HG02970 (cell line): ENCODE data around the gene MAGEF1.

Experiments
- ATAC-seq: cut with Tn5 transposase; IDR thresholded peaks from one replicate; pipeline ENCODE4 v1.9.1; 2021; ENCODE audit warnings: mild to moderate bottlenecking, moderate library complexity, moderate number of reproducible peaks; ENCODE audit not compliant: unreplicated experiment, low FRiP score

MAGEF1 gene, protein sequence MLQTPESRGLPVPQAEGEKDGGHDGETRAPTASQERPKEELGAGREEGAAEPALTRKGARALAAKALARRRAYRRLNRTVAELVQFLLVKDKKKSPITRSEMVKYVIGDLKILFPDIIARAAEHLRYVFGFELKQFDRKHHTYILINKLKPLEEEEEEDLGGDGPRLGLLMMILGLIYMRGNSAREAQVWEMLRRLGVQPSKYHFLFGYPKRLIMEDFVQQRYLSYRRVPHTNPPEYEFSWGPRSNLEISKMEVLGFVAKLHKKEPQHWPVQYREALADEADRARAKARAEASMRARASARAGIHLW

DNA sequence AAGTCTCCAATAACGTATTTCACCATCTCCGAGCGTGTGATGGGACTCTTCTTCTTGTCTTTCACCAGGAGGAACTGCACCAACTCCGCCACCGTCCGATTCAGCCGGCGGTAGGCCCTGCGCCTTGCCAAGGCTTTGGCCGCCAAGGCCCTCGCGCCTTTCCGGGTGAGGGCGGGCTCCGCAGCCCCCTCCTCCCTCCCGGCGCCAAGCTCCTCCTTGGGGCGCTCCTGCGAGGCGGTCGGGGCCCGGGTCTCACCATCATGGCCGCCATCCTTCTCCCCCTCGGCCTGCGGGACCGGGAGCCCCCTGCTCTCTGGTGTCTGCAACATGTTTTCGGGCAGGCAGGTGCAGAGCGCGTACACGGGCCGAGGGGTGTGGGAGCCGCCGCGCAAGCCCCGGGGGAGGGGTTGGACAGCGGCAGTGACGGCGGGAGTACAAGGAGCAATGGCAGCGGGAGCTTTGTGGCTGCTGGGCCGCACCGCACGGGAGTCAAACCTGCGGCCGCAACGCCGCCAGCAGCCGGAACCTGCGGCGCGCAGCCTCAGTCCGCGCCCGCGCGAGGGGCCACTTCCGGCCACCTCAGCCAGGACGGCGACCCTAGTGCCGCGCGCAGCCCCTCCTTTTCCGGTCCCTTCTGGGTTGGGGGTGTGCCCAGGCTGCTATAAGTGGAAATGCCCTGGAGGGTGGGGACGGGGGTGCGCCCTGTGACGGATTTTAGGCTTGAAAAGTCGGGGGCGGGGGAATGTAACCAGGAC, at the start of gene MAGEF1:
TSS of gene MAGEF1 (minus strand) at position 572 of the 755 bp plus-strand sequence. CDS start at position 329, 243 bp downstream.
- ATAC-seq = peak; percentile 59

DNA sequence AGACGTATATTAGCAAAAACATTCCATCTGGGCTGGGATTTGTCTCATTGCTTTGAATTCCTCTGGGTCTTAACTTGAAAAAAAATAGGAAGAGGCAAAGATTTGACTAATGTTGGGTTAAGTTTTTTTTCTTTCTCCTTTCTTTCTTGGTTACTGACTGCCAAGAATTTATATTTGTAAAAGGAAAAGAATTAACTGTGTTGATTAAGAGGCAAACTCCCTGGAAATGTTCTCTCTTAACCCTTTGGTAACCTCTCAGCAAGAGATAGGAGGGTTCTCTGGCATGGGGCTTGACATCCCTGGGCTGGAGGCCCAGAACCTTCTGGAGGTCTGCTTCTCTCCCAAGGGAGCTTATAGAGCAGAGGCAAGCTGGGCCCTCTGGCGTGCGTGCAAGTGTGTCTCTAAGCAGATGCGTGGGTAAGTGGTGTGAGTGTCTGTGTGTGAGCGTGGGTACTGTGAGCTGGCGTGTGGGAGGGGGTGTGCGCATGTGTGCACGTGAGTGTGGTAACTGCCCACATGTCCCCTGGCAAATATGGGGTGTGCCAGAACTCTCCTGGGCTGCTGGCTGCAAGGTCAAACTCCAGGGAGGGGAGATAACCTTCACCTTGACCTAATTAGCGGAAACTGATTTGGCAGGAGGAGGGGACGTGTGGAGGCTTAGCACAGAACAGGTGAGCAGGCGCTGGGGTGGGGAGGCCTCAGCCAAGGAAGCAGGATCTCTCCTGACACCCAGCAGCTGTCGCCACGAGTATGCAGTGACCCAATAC, 49.4 kb upstream of the MAGEF1 start:
- ATAC-seq = no peak

GRCh38 chr3:184760337-184761074, 48.6 kb upstream of the MAGEF1 start:
- no peak for ATAC-seq

DNA sequence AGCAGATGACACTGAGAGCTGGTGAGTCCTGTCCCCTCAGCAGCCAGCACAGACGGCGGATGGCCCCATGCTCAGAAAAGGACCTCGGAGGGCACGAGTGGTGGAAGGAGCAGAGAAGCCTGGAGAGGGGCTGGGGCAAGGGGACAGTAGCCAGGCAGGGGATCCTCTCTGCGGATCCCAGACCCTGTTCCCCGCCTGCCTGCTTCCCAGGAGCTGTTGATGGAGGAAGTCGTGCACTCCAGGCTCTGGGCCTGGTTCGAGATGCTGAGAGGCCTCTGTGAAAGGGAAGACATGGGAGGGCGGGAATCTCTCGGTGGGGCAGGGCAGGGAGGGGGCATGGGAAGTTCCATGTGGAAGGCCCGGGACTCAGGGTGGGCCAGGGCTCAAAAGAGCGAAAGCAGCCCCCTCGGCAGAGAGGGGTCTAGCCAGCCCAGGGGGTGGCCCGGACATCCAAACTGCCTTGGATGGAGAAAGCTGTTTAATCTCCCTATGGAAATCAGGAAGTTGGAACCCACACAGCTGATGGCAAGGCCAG, 47.9 kb upstream of the MAGEF1 start:
- no peak for ATAC-seq

GRCh38 chr3:184758056-184758455, 46.2 kb upstream of the MAGEF1 start:
- ATAC-seq = no peak

GRCh38 chr3:184757022-184757651, 45.3 kb upstream of the MAGEF1 start:
- ATAC-seq = no peak

GRCh38 chr3:184756151-184757021, 44.5 kb upstream of the MAGEF1 start:
- no peak for ATAC-seq

GRCh38 chr3:184755315-184755731, 43.5 kb upstream of the MAGEF1 start:
- no peak for ATAC-seq

GRCh38 chr3:184752361-184752760, 40.5 kb upstream of the MAGEF1 start:
- no peak for ATAC-seq

GRCh38 chr3:184751204-184752040, 39.6 kb upstream of the MAGEF1 start:
- no peak for ATAC-seq

DNA sequence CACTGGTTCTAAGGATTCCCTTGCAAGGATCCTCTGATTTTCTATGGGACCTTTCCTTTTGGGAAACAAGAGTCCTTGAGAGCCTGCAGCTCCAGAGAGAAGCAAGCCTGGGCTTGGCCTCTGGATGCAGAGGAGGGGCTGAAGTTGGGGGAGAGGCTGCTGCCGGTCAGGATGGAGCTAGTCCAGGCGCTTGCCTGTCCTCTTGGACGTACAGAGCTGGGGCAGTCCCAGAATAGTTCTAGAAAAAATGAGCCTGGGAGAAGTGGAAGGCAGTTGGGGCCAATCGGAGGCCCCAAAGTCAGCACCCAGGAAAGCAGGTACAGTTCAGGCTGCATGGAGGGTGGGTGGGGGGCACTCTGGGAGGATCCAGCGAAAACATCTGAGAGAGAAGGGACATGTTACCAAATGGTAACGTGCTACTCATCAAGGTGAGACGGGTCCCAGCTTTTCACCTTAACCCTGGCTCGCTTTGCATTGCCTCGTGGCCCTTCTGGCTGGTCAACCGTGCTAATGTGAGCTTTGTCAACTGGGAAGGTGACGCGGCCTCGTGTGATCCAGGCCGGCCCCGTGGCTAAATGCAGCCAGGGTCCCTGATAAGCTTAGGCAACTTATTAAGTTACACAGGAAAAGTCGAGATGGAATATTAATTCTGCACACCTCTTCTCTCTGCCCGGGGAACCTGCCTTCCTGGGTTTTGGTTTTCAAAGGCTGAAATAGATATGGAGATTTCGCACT, 38.7 kb upstream of the MAGEF1 start:
- no peak for ATAC-seq

DNA sequence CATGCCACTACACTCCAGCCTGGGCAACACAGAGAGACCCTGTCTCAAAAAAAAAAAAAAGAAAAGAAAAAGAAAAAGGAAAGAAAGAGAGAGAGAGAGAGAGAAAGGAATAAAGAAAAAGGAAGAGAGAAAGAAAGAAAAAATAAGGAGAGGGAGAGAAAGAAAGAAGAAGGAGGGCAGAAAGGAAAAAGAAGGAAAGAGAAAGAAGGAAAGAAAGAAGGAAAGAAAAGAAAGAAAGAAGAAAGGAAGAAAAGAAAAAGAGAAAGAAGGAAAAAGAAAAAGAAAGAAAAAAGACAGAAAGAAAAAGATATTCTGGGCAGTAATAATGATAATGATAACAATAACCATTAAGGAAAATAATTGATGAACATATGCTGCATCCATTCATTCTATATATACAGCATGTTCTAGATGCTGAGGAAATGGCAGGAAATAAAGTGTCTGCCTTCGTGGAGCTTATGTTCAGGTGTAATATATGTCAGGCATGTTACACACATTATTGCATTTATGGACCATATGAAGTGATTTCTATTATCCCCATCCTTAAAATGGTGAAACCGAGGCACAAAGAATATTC, 37.4 kb upstream of the MAGEF1 start:
- no peak for ATAC-seq

DNA sequence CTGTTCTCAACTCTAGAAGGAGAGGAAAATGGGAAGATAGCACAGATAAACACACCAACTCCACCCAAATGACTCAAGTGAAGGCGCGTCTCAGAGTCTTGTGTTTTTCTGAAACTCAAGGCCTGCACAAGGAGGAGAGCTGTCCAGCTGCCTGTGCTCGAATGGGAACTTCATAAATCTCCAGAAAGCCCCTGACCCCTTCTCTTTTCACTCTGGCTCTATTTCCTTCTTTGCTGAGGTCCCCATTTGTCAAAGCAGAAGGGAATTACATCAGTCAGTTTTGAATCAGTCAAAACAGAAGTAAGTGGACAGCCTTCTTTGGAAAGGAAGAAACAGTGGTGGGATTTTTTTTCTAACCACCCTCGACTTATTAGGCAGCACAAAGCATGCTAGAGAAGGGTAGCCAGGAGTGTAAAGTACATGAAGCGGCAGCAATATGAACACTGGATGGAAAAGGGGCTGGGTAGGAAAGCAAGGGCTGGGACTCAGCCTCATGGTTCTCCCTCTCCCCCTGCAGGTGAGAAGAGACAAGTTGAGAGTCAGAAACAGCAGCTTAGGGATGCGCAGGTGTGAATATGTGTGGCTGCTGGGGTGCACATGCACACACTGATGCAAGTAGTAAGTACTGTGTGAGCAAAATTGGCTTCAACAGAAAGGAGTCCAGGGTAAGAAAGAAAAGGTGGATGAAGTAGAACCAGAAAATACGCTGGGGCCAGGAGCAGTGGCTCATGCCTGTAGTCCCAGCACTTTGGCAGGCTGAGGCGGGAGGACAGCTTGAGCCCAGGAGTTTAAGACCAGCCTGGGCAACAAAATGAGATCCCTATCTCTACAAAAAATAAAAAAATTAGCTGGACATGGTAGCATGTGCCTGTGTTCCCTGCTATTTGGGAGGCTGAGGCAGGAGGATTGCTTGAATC, 36.6 kb upstream of the MAGEF1 start:
- no peak for ATAC-seq

- no peak for ATAC-seq
Measured at GRCh38 chr3:184746131-184747120, 34.6 kb upstream of the MAGEF1 start.

- ATAC-seq = no peak
Measured at GRCh38 chr3:184745526-184745925, 33.7 kb upstream of the MAGEF1 start.
